ENCODE measurements around the gene RAB8A.

DNA sequence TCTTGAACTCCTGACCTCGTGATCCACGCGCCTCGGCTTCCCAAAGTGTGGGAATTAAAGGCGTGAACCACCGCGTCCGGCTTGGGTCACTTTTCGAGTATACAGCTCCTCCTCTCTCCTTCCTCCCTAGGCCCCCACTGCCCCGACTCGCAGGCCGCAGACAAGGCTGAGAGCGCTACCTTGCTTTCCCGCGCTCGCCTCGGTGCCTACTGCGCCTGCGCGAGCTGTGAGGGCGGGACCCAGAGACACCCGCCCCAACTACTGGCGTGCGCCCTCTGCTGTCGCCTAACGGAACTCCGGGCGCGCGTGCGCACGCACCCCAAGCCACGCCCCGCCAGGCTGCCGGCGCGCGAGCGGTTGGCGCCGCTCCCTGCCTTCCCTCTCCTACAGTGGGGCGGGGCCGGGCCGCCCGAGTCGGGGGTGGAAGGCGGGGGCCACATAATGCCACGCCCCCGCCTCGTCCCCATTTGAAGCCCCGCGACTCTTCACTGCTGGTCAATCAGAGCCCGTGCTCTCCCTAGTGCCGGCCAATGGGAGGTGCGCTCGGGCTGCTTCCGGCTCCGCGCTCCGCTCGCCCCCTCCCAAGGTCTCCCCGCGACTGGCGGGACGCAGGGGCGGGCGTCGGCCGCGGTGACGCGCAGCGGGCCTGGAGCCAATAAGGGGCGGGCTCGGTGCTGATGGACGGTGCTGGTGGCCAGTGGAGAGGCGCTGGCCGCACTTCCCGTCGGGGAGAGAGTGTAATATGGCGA, at the start of gene RAB8A:
- TF ChIP-seq, protein P1, sequence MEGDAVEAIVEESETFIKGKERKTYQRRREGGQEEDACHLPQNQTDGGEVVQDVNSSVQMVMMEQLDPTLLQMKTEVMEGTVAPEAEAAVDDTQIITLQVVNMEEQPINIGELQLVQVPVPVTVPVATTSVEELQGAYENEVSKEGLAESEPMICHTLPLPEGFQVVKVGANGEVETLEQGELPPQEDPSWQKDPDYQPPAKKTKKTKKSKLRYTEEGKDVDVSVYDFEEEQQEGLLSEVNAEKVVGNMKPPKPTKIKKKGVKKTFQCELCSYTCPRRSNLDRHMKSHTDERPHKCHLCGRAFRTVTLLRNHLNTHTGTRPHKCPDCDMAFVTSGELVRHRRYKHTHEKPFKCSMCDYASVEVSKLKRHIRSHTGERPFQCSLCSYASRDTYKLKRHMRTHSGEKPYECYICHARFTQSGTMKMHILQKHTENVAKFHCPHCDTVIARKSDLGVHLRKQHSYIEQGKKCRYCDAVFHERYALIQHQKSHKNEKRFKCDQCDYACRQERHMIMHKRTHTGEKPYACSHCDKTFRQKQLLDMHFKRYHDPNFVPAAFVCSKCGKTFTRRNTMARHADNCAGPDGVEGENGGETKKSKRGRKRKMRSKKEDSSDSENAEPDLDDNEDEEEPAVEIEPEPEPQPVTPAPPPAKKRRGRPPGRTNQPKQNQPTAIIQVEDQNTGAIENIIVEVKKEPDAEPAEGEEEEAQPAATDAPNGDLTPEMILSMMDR (conservative IDR thresholded peaks at IDR 0.05; ENCODE audit: low read depth, low read length), result peak; percentile 85
- TF ChIP-seq EZH2 (IDR thresholded peaks at IDR 0.05; ENCODE audit: borderline replicate concordance, low read depth, low read length, poor library complexity, severe bottlenecking), result no peak

Data from A673 (cell line).